Bronchial epithelial cell (primary cell): Measurements from ENCODE around the gene FSTL1. TPM values are rescaled to one million over a fixed set of nuclear protein-coding genes. Genes with fewer than 3 reads are reported as not detected.

Experiments
- DNase-seq: peaks from one replicate; pipeline ENCODE4 v3.0.0-alpha.2; 2010; ENCODE audit warnings: low read depth
- FAIRE-seq: peaks from 2 replicates; lab custom pipeline; 2011; peaks lifted over from hg19 to GRCh38; lab: Jason Lieb, UNC
- H3K27me3 ChIP-seq: 2 replicates; pipeline ENCODE4 v1.5.1; 2011; ENCODE audit warnings: low read length; ENCODE audit not compliant: control insufficient read depth, insufficient read depth
- H3K36me3 ChIP-seq: 2 replicates; pipeline ENCODE4 v1.5.1; 2011; ENCODE audit warnings: low read length; ENCODE audit not compliant: control insufficient read depth, insufficient read depth
- H3K4me3 ChIP-seq: 2 replicates; pipeline ENCODE4 v1.5.1; 2011; ENCODE audit warnings: mild to moderate bottlenecking, low read depth, low read length, control low read depth
- total RNA-seq: library from RNA; depleted of rRNA; stranded (reverse); fragments of >200 nt; gene quantifications from 2 replicates; pipeline ENCODE4 v1.2.1, GENCODE V29; 2014
- TF ChIP-seq, protein P1 (sequence below): IDR thresholded peaks from 2 replicates; pipeline ENCODE4 v1.5.1; 2011; ENCODE audit warnings: mild to moderate bottlenecking, moderate library complexity, low read length, control low read depth, inconsistent platforms; ENCODE audit not compliant: insufficient read depth, severe bottlenecking

FSTL1 gene
- total RNA-seq, 1 donor from 2014 or later = 45.3 TPM

- H3K4me3 ChIP-seq = no peak overlapping the region
- FAIRE-seq (no peak), DNase-seq (peak; percentile 58)
- TF ChIP-seq, protein P1, sequence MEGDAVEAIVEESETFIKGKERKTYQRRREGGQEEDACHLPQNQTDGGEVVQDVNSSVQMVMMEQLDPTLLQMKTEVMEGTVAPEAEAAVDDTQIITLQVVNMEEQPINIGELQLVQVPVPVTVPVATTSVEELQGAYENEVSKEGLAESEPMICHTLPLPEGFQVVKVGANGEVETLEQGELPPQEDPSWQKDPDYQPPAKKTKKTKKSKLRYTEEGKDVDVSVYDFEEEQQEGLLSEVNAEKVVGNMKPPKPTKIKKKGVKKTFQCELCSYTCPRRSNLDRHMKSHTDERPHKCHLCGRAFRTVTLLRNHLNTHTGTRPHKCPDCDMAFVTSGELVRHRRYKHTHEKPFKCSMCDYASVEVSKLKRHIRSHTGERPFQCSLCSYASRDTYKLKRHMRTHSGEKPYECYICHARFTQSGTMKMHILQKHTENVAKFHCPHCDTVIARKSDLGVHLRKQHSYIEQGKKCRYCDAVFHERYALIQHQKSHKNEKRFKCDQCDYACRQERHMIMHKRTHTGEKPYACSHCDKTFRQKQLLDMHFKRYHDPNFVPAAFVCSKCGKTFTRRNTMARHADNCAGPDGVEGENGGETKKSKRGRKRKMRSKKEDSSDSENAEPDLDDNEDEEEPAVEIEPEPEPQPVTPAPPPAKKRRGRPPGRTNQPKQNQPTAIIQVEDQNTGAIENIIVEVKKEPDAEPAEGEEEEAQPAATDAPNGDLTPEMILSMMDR = no peak
- H3K27me3 ChIP-seq = no peaks in the 10 kb centered on the region
- H3K36me3 ChIP-seq = no peaks in the 10 kb centered on the region
These were observed 45.0 kb upstream of the FSTL1 start for GRCh38 chr3:120495809-120496208.

- no peak for DNase-seq
- Histone ChIP-seq H3K4me3 (no peak overlapping the region), H3K36me3 (no peaks in the 10 kb centered on the region), H3K27me3 (no peaks in the 10 kb centered on the region)
- no peak for FAIRE-seq
- TF ChIP-seq, protein P1 = no peak
These were observed 41.3 kb upstream of the FSTL1 start for GRCh38 chr3:120492103-120492502.

GRCh38 chr3:120489421-120489820 is 38.6 kb upstream of the FSTL1 start:
- Histone ChIP-seq H3K4me3 (no peak overlapping the region), H3K27me3 (no peaks in the 10 kb centered on the region), H3K36me3 (no peaks in the 10 kb centered on the region)
- TF ChIP-seq, protein P1 = no peak
- no peak for DNase-seq
- FAIRE-seq = peak; percentile 18

- DNase-seq (no peak), FAIRE-seq (no peak)
- H3K27me3 ChIP-seq = no peaks in the 10 kb centered on the region
- TF ChIP-seq, protein P1 = no peak
- H3K36me3 ChIP-seq = no peaks in the 10 kb centered on the region
- no peak overlapping the region for H3K4me3 ChIP-seq
These were observed 37.5 kb upstream of the FSTL1 start for GRCh38 chr3:120488296-120488695.

- no peaks in the 10 kb centered on the region for H3K27me3 ChIP-seq
- no peak overlapping the region for H3K4me3 ChIP-seq
- TF ChIP-seq, protein P1 = no peak
- no peaks in the 10 kb centered on the region for H3K36me3 ChIP-seq
- no peak for DNase-seq
- no peak for FAIRE-seq
These were observed 36.4 kb upstream of the FSTL1 start for GRCh38 chr3:120487191-120487650.

- no peak for DNase-seq
These were observed 30.3 kb upstream of the FSTL1 start for GRCh38 chr3:120481081-120481480.

More at GRCh38 chr3:120481081-120481480, 30.3 kb upstream of the FSTL1 start:
- FAIRE-seq = peak; percentile 7
- Histone ChIP-seq H3K36me3 (no peaks in the 10 kb centered on the region), H3K27me3 (no peaks in the 10 kb centered on the region), H3K4me3 (no peak overlapping the region)
- TF ChIP-seq, protein P1 = no peak
